ENCODE measurements around the gene FGG.

DNA sequence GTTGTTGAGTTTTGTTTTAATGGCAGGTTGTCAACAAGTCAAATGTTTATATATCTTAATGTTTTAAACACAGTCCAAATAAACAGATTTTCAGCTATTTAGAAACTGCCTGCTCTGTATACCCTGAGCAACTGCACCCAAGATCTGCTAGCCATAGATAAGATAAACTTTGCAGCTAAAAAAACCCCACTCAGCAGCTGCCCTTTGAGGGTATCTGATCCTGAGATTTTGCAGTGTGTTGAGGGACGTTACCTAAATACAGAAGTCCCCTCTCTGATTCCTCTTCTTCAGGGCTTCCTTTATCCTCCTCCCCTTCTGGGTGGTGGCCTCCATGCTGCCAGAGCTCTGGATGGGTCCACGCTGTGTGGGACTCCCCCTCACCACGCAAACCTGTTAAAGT, 11.0 kb upstream of the FGG start:
- TF ChIP-seq, protein P1, sequence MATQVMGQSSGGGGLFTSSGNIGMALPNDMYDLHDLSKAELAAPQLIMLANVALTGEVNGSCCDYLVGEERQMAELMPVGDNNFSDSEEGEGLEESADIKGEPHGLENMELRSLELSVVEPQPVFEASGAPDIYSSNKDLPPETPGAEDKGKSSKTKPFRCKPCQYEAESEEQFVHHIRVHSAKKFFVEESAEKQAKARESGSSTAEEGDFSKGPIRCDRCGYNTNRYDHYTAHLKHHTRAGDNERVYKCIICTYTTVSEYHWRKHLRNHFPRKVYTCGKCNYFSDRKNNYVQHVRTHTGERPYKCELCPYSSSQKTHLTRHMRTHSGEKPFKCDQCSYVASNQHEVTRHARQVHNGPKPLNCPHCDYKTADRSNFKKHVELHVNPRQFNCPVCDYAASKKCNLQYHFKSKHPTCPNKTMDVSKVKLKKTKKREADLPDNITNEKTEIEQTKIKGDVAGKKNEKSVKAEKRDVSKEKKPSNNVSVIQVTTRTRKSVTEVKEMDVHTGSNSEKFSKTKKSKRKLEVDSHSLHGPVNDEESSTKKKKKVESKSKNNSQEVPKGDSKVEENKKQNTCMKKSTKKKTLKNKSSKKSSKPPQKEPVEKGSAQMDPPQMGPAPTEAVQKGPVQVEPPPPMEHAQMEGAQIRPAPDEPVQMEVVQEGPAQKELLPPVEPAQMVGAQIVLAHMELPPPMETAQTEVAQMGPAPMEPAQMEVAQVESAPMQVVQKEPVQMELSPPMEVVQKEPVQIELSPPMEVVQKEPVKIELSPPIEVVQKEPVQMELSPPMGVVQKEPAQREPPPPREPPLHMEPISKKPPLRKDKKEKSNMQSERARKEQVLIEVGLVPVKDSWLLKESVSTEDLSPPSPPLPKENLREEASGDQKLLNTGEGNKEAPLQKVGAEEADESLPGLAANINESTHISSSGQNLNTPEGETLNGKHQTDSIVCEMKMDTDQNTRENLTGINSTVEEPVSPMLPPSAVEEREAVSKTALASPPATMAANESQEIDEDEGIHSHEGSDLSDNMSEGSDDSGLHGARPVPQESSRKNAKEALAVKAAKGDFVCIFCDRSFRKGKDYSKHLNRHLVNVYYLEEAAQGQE (tag by site-specific recombination; IDR thresholded peaks at IDR 0.05): no peak
- TF ChIP-seq, protein P2, sequence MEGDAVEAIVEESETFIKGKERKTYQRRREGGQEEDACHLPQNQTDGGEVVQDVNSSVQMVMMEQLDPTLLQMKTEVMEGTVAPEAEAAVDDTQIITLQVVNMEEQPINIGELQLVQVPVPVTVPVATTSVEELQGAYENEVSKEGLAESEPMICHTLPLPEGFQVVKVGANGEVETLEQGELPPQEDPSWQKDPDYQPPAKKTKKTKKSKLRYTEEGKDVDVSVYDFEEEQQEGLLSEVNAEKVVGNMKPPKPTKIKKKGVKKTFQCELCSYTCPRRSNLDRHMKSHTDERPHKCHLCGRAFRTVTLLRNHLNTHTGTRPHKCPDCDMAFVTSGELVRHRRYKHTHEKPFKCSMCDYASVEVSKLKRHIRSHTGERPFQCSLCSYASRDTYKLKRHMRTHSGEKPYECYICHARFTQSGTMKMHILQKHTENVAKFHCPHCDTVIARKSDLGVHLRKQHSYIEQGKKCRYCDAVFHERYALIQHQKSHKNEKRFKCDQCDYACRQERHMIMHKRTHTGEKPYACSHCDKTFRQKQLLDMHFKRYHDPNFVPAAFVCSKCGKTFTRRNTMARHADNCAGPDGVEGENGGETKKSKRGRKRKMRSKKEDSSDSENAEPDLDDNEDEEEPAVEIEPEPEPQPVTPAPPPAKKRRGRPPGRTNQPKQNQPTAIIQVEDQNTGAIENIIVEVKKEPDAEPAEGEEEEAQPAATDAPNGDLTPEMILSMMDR (tag by site-specific recombination; IDR thresholded peaks at IDR 0.05): no peak
- TF ChIP-seq PRDM1 (tag by site-specific recombination; IDR thresholded peaks at IDR 0.05) (no peak), ZNF266 (tag by site-specific recombination; IDR thresholded peaks at IDR 0.05; ENCODE audit: low read depth) (no peak), ZNF223 (tag by site-specific recombination; IDR thresholded peaks at IDR 0.05) (no peak), ZNF274 (IDR thresholded peaks at IDR 0.05; ENCODE audit: low read length) (no peak), ZNF274 (tag by site-specific recombination; IDR thresholded peaks at IDR 0.05; ENCODE audit: borderline replicate concordance) (no peak), ZNF561 (tag by site-specific recombination; IDR thresholded peaks at IDR 0.05; ENCODE audit: borderline replicate concordance) (no peak), REPIN1 (tag by site-specific recombination; IDR thresholded peaks at IDR 0.05; ENCODE audit: low read depth) (no peak), ZNF48 (tag by site-specific recombination; IDR thresholded peaks at IDR 0.05) (no peak), ZBTB17 (tag by site-specific recombination; IDR thresholded peaks at IDR 0.05) (no peak)
- TF ChIP-seq, protein P3, sequence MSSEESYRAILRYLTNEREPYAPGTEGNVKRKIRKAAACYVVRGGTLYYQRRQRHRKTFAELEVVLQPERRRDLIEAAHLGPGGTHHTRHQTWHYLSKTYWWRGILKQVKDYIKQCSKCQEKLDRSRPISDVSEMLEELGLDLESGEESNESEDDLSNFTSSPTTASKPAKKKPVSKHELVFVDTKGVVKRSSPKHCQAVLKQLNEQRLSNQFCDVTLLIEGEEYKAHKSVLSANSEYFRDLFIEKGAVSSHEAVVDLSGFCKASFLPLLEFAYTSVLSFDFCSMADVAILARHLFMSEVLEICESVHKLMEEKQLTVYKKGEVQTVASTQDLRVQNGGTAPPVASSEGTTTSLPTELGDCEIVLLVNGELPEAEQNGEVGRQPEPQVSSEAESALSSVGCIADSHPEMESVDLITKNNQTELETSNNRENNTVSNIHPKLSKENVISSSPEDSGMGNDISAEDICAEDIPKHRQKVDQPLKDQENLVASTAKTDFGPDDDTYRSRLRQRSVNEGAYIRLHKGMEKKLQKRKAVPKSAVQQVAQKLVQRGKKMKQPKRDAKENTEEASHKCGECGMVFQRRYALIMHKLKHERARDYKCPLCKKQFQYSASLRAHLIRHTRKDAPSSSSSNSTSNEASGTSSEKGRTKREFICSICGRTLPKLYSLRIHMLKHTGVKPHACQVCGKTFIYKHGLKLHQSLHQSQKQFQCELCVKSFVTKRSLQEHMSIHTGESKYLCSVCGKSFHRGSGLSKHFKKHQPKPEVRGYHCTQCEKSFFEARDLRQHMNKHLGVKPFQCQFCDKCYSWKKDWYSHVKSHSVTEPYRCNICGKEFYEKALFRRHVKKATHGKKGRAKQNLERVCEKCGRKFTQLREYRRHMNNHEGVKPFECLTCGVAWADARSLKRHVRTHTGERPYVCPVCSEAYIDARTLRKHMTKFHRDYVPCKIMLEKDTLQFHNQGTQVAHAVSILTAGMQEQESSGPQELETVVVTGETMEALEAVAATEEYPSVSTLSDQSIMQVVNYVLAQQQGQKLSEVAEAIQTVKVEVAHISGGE (tag by site-specific recombination; conservative IDR thresholded peaks at IDR 0.05; ENCODE audit: low read depth): no peak
- TF ChIP-seq, protein P4, sequence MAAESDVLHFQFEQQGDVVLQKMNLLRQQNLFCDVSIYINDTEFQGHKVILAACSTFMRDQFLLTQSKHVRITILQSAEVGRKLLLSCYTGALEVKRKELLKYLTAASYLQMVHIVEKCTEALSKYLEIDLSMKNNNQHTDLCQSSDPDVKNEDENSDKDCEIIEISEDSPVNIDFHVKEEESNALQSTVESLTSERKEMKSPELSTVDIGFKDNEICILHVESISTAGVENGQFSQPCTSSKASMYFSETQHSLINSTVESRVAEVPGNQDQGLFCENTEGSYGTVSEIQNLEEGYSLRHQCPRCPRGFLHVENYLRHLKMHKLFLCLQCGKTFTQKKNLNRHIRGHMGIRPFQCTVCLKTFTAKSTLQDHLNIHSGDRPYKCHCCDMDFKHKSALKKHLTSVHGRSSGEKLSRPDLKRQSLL (tag by site-specific recombination; IDR thresholded peaks at IDR 0.05): no peak
- TF ChIP-seq, protein P5, sequence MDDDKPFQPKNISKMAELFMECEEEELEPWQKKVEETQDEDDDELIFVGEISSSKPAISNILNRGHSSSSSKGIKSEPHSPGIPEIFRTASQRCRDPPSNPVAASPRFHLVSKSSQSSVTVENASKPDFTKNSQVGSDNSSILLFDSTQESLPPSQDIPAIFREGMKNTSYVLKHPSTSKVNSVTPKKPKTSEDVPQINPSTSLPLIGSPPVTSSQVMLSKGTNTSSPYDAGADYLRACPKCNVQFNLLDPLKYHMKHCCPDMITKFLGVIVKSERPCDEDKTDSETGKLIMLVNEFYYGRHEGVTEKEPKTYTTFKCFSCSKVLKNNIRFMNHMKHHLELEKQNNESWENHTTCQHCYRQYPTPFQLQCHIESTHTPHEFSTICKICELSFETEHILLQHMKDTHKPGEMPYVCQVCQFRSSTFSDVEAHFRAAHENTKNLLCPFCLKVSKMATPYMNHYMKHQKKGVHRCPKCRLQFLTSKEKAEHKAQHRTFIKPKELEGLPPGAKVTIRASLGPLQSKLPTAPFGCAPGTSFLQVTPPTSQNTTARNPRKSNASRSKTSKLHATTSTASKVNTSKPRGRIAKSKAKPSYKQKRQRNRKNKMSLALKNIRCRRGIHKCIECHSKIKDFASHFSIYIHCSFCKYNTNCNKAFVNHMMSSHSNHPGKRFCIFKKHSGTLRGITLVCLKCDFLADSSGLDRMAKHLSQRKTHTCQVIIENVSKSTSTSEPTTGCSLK (tag by site-specific recombination; IDR thresholded peaks at IDR 0.05): no peak

Measured in HEK293 (cell line).